ENCODE data around the gene PRELP.

The PRELP gene

GRCh38 chr1:203537806-203538464, 62.3 kb downstream of the PRELP start:
- Histone ChIP-seq H3K4me3 (replicated peaks; ENCODE audit: low read depth, low read length) (no peak overlapping the region), H3K27me3 (replicated peaks; ENCODE audit: control insufficient read depth, insufficient read depth, low read length) (no peaks in the 10 kb centered on the region; the same call in 1 of the 2 replicates), H3K36me3 (ENCODE audit: control insufficient read depth, insufficient read depth, low read length) (no peaks in the 10 kb centered on the region)
- no peak for DNase-seq (ENCODE audit: extremely low read depth, insufficient read length)
- TF ChIP-seq CTCF (IDR thresholded peaks at IDR 0.05; ENCODE audit: insufficient read depth, low read length, poor library complexity, severe bottlenecking): no peak

- H3K27me3 ChIP-seq (replicated peaks; ENCODE audit: control insufficient read depth, insufficient read depth, low read length): no peaks in the 10 kb centered on the region; the same call in 1 of the 2 replicates
- no peak for DNase-seq (ENCODE audit: extremely low read depth, insufficient read length)
- no peak overlapping the region for H3K4me3 ChIP-seq (replicated peaks; ENCODE audit: low read depth, low read length)
- no peaks in the 10 kb centered on the region for H3K36me3 ChIP-seq (ENCODE audit: control insufficient read depth, insufficient read depth, low read length)
- no peak for TF ChIP-seq CTCF (IDR thresholded peaks at IDR 0.05; ENCODE audit: insufficient read depth, low read length, poor library complexity, severe bottlenecking)
These were observed 63.1 kb downstream of the PRELP start for GRCh38 chr1:203538726-203539125.

GRCh38 chr1:203539831-203540546, 64.4 kb downstream of the PRELP start:
- no peak overlapping the region for H3K4me3 ChIP-seq (replicated peaks; ENCODE audit: low read depth, low read length)

More at GRCh38 chr1:203539831-203540546, 64.4 kb downstream of the PRELP start:
- Histone ChIP-seq H3K27me3 (replicated peaks; ENCODE audit: control insufficient read depth, insufficient read depth, low read length) (no peaks in the 10 kb centered on the region; the same call in 1 of the 2 replicates), H3K36me3 (ENCODE audit: control insufficient read depth, insufficient read depth, low read length) (no peaks in the 10 kb centered on the region)
- DNase-seq (ENCODE audit: extremely low read depth, insufficient read length): no peak
- TF ChIP-seq CTCF (IDR thresholded peaks at IDR 0.05; ENCODE audit: insufficient read depth, low read length, poor library complexity, severe bottlenecking): no peak
